DOHH2 (cell line): ENCODE measurements around the gene PURB.

ENCODE experiments used
- H3F3A ChIP-seq: fragments of 200-600 bp; sonication (generic), shearing (Covaris generic); 2 replicates; pipeline ENCODE4 v1.6.0; 2016; ENCODE audit warnings: antibody characterized with exemption, mild to moderate bottlenecking; ENCODE audit not compliant: control insufficient read depth, insufficient read depth
- H3K27ac ChIP-seq: fragments of 200-600 bp; sonication (generic); 2 replicates; pipeline ENCODE4 v1.5.1; 2014; ENCODE audit warnings: low read depth, mild to moderate bottlenecking, low read length, moderate library complexity
- H3K27me3 ChIP-seq: fragments of 200-600 bp; sonication (generic); 2 replicates; pipeline ENCODE4 v1.6.1; 2014; ENCODE audit warnings: mild to moderate bottlenecking, low read length, mixed read lengths; ENCODE audit not compliant: control insufficient read depth
- H3K36me3 ChIP-seq: fragments of 200-600 bp; sonication (generic); 2 replicates; pipeline ENCODE4 v1.6.1; 2014; ENCODE audit warnings: mild to moderate bottlenecking, low read length, moderate library complexity, mixed read lengths; ENCODE audit not compliant: control insufficient read depth
- H3K4me1 ChIP-seq: fragments of 200-600 bp; sonication (generic); 2 replicates; pipeline ENCODE4 v1.6.1; 2014; ENCODE audit warnings: mild to moderate bottlenecking, low read length, mixed read lengths; ENCODE audit not compliant: control insufficient read depth
- H3K4me2 ChIP-seq: fragments of 200-600 bp; sonication (generic); 2 replicates; pipeline ENCODE4 v1.6.0; 2014; ENCODE audit warnings: mild to moderate bottlenecking, low read length, moderate library complexity
- H3K4me3 ChIP-seq: fragments of 200-600 bp; sonication (generic); 2 replicates; pipeline ENCODE4 v1.5.1; 2014; ENCODE audit warnings: mild to moderate bottlenecking, low read length, mixed read lengths
- H3K79me2 ChIP-seq: fragments of 200-600 bp; sonication (generic); 2 replicates; pipeline ENCODE4 v1.6.1; 2014; ENCODE audit warnings: mild to moderate bottlenecking, low read length, mixed read lengths; ENCODE audit not compliant: control insufficient read depth
- H3K9me2 ChIP-seq: fragments of 200-600 bp; sonication (generic); replicated peaks from 2 replicates; pipeline ENCODE4 v1.6.1; 2014; ENCODE audit warnings: mild to moderate bottlenecking, low read length, mixed read lengths; ENCODE audit not compliant: control insufficient read depth
- H3K9me3 ChIP-seq: fragments of 200-600 bp; sonication (generic); 2 replicates; pipeline ENCODE4 v1.6.1; 2014; ENCODE audit warnings: antibody characterized with exemption, low read length, mixed read lengths; ENCODE audit not compliant: control insufficient read depth, insufficient read depth
- H4K20me1 ChIP-seq: fragments of 200-600 bp; sonication (generic); 2 replicates; pipeline ENCODE4 v1.6.0; 2014; ENCODE audit warnings: low read depth, mild to moderate bottlenecking, antibody characterized with exemption, low read length, moderate library complexity; ENCODE audit not compliant: control insufficient read depth, insufficient read depth
- CTCF ChIP-seq: fragments of 200-600 bp; sonication (generic); IDR thresholded peaks from one replicate; pipeline ENCODE4 v1.5.1; 2014; ENCODE audit warnings: antibody characterized with exemption, mild to moderate bottlenecking, low read depth, low read length; ENCODE audit not compliant: poor library complexity, severe bottlenecking
- EZH2phosphoT487 ChIP-seq: fragments of 200-600 bp; sonication (generic); IDR thresholded peaks from 2 replicates; pipeline ENCODE4 v1.6.1; 2017; ENCODE audit warnings: borderline replicate concordance, mild to moderate bottlenecking, antibody characterized with exemption, low read length, moderate library complexity, mixed read lengths

PURB gene

GRCh38 chr7:44898039-44898438 is 12.7 kb upstream of the PURB start:
- no peaks in the 10 kb centered on the region for H4K20me1 ChIP-seq
- TF ChIP-seq CTCF = no peak
- TF ChIP-seq EZH2phosphoT487 = no peak
- H3K9me2 ChIP-seq = no peaks in the 10 kb centered on the region
- no peak overlapping the region for H3K4me3 ChIP-seq
- H3K27ac ChIP-seq = no peak overlapping the region
- no peaks in the 10 kb centered on the region for H3K79me2 ChIP-seq
- H3K4me2 ChIP-seq = no peak overlapping the region
- H3K36me3 ChIP-seq = no peaks in the 10 kb centered on the region
- H3K4me1 ChIP-seq = peaks cover 9% of the 10 kb centered on the region
- H3K9me3 ChIP-seq = no peaks in the 10 kb centered on the region
- no peaks in the 10 kb centered on the region for H3K27me3 ChIP-seq
- no peaks in the 10 kb centered on the region; the same call in 1 of the 2 replicates for H3F3A ChIP-seq

- TF ChIP-seq CTCF (no peak), EZH2phosphoT487 (no peak)
- no peaks in the 10 kb centered on the region for H3K27me3 ChIP-seq
- H3K9me2 ChIP-seq = no peaks in the 10 kb centered on the region
- H3K4me2 ChIP-seq = no peak overlapping the region
- peaks cover 9% of the 10 kb centered on the region for H3K4me1 ChIP-seq
- no peaks in the 10 kb centered on the region; the same call in 1 of the 2 replicates for H3F3A ChIP-seq
- no peaks in the 10 kb centered on the region for H3K79me2 ChIP-seq
- no peaks in the 10 kb centered on the region for H4K20me1 ChIP-seq
- no peak overlapping the region for H3K4me3 ChIP-seq
- no peaks in the 10 kb centered on the region for H3K36me3 ChIP-seq
- no peak overlapping the region for H3K27ac ChIP-seq
- H3K9me3 ChIP-seq = no peaks in the 10 kb centered on the region
These were observed 12.0 kb upstream of the PURB start for GRCh38 chr7:44897309-44897708.

- Histone ChIP-seq H4K20me1 (no peaks in the 10 kb centered on the region), H3K9me2 (no peaks in the 10 kb centered on the region), H3K27ac (no peak overlapping the region), H3K9me3 (no peaks in the 10 kb centered on the region), H3K79me2 (no peaks in the 10 kb centered on the region), H3K4me3 (no peak overlapping the region), H3K4me1 (peaks cover 19% of the 10 kb centered on the region), H3K4me2 (no peak overlapping the region), H3F3A (no peaks in the 10 kb centered on the region; the same call in 1 of the 2 replicates), H3K36me3 (no peaks in the 10 kb centered on the region), H3K27me3 (no peaks in the 10 kb centered on the region)
- TF ChIP-seq EZH2phosphoT487 = no peak
- no peak for TF ChIP-seq CTCF
These were observed 9.7 kb upstream of the PURB start for GRCh38 chr7:44894888-44895580.
